OCI-LY1 (cell line): Measurements from ENCODE around the gene IFNGR1.

Source experiments
- EZH2 ChIP-seq: fragments of 200-600 bp; sonication (generic), shearing (Covaris generic); IDR thresholded peaks from 2 replicates; pipeline ENCODE4 v1.8.0; 2017; ENCODE audit warnings: borderline replicate concordance, mixed run types, mild to moderate bottlenecking, antibody characterized with exemption, low read length, moderate library complexity, mixed read lengths
- TF ChIP-seq, protein P1 (sequence below): fragments of 200-600 bp; sonication (generic), shearing (Covaris generic); IDR thresholded peaks from 2 replicates; pipeline ENCODE4 v1.5.1; 2017; ENCODE audit warnings: mild to moderate bottlenecking, antibody characterized with exemption, low read length, moderate library complexity, mixed read lengths

DNA sequence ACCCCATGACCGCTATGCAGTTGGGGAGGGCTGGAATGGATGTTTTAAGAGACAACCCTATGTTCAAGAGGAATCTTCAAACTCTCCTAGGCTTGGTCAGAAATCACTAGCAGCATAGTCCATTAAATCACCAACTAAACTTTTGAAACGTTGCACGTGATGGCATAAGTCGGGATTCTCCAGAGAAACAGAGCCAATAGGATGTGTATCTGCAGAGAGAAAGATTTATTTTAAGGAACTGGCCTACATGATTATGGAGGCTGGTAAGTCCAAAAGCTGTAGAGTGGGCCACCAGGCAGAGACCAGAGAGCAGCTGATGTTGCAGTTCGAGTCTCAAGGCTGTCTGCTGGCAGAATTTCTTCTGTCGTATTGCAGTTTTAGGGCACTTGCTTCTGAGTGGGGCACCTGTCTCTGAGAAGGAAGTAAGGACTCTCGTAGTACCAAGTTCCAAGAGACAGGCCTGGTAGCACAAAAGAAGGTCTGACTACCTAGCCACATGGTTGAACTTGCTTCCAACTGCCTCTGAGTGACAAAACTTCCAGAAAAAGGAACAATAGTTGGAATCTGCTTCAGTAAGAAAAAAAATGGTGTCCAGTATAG lies 11.9 kb upstream of the IFNGR1 start:
- TF ChIP-seq, protein P1, sequence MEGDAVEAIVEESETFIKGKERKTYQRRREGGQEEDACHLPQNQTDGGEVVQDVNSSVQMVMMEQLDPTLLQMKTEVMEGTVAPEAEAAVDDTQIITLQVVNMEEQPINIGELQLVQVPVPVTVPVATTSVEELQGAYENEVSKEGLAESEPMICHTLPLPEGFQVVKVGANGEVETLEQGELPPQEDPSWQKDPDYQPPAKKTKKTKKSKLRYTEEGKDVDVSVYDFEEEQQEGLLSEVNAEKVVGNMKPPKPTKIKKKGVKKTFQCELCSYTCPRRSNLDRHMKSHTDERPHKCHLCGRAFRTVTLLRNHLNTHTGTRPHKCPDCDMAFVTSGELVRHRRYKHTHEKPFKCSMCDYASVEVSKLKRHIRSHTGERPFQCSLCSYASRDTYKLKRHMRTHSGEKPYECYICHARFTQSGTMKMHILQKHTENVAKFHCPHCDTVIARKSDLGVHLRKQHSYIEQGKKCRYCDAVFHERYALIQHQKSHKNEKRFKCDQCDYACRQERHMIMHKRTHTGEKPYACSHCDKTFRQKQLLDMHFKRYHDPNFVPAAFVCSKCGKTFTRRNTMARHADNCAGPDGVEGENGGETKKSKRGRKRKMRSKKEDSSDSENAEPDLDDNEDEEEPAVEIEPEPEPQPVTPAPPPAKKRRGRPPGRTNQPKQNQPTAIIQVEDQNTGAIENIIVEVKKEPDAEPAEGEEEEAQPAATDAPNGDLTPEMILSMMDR, result no peak
- no peak for TF ChIP-seq EZH2
